K562 (cell line): ENCODE data around the gene TMEM138. TPM values are rescaled to one million over a fixed set of nuclear protein-coding genes. Genes with fewer than 3 reads are reported as not detected.
A peak's percentile ranks its signal among the peaks of the same experiment; 100 is the strongest.

Experiments
- ATAC-seq: fragments of 200-7000 bp; cut with Tn5 transposase; 3 replicates; pipeline ENCODE4 v1.9.1; 2020; ENCODE audit warnings: moderate library complexity
- BruUV-seq: library from RNA; stranded (reverse); fragments of 400-500 nt; replicated peaks from 2 replicates; lab custom pipeline; 2021; lab: Mats Ljungman, UMichigan
- CTCF ChIA-PET: fragments of 300-600 bp; formaldehyde crosslinking; extraction: SDS; loops from one replicate; lab custom pipeline; 2021; ENCODE audit warnings: low intra/inter-chr PET ratio; lab: Yijun Ruan, JAX
- POLR2A ChIA-PET: fragments of 300-600, 350-650 bp; sonication (Branson Sonifier 250); formaldehyde crosslinking; extraction: SDS; loops from one replicate; lab custom pipeline; 2021; ENCODE audit warnings: antibody characterized with exemption, inconsistent platforms; lab: Yijun Ruan, JAX
- DNase-seq, 4 experiments: peaks; one replicate each; pipeline versions ENCODE4 v3.0.0 to v3.0.0-alpha.2; 2011 to 2018; ENCODE audit warnings: low spot score in 3 of 4, mixed read lengths in 3 of 4; ENCODE audit errors: extremely low read depth in 1 of 4
- FAIRE-seq: peaks from 2 replicates; lab custom pipeline; 2011; peaks lifted over from hg19 to GRCh38; lab: Jason Lieb, UNC
- H2AFZ ChIP-seq: 2 replicates; pipeline ENCODE4 v1.6.0; 2011; ENCODE audit warnings: low read depth, low read length, control low read depth, inconsistent platforms
- H3K27ac ChIP-seq: fragments of 200-600 bp; 3 replicates; pipeline ENCODE4 v1.8.0; 2011; ENCODE audit warnings: low read depth, mild to moderate bottlenecking, control low read depth, inconsistent platforms, low read length, moderate library complexity, mixed read lengths; ENCODE audit errors: extremely low read depth
- H3K27me3 ChIP-seq, 2 experiments: fragments of 300-600 bp in 1 of 2; 2 replicates in 1 of 2; 3 replicates in 1 of 2; pipeline versions ENCODE4 v1.6.0 to v1.8.0; 2011; ENCODE audit warnings: inconsistent platforms in 2 of 2, low read length in 2 of 2, mild to moderate bottlenecking in 1 of 2, mixed read lengths in 1 of 2, moderate library complexity in 1 of 2; ENCODE audit not compliant: control insufficient read depth in 2 of 2, insufficient read depth in 2 of 2
- H3K36me3 ChIP-seq: fragments of 300-600 bp; 3 replicates; pipeline ENCODE4 v1.8.0; 2011; ENCODE audit warnings: mild to moderate bottlenecking, low read length, inconsistent platforms; ENCODE audit not compliant: control insufficient read depth, insufficient read depth
- H3K4me1 ChIP-seq, 2 experiments: fragments of 200-600 bp in 1 of 2; replicated peaks in 1 of 2; 2 replicates in 1 of 2; 3 replicates in 1 of 2; pipeline versions ENCODE4 v1.5.1 to v1.8.0; 2011; ENCODE audit warnings: inconsistent platforms in 2 of 2, low read length in 2 of 2, mild to moderate bottlenecking in 1 of 2, mixed read lengths in 1 of 2, moderate library complexity in 1 of 2; ENCODE audit not compliant: control insufficient read depth in 2 of 2, insufficient read depth in 2 of 2
- H3K4me2 ChIP-seq: 2 replicates; pipeline ENCODE4 v1.6.1; 2011; ENCODE audit warnings: low read length, control low read depth, inconsistent platforms, mixed read lengths; ENCODE audit not compliant: insufficient read depth
- H3K4me3 ChIP-seq: fragments of 200-600 bp; sonication (generic), shearing (Covaris generic); 2 replicates; pipeline ENCODE4 v1.5.1; 2016; ENCODE audit warnings: control low read depth, inconsistent platforms
- H3K79me2 ChIP-seq: fragments of 200-600 bp; 3 replicates; pipeline ENCODE4 v1.8.0; 2011; ENCODE audit warnings: low read length, inconsistent platforms; ENCODE audit not compliant: control insufficient read depth, insufficient read depth
- H3K9ac ChIP-seq, 2 experiments: 2 replicates each; pipeline versions ENCODE4 v1.6.0 to v1.6.1; 2011; ENCODE audit warnings: low read depth in 2 of 2, low read length in 2 of 2, control low read depth in 1 of 2, inconsistent platforms in 1 of 2, mild to moderate bottlenecking in 1 of 2, mixed read lengths in 1 of 2; ENCODE audit not compliant: insufficient read depth in 1 of 2
- H3K9me1 ChIP-seq: one replicate; pipeline ENCODE4 v1.6.0; 2011; ENCODE audit warnings: inconsistent platforms, mild to moderate bottlenecking, low read length, moderate library complexity; ENCODE audit not compliant: control insufficient read depth, insufficient read depth
- H3K9me3 ChIP-seq: replicated peaks from 2 replicates; pipeline ENCODE4 v1.5.1; 2011; ENCODE audit warnings: low read depth, low read length, inconsistent platforms; ENCODE audit not compliant: control insufficient read depth, insufficient read depth
- H4K20me1 ChIP-seq: replicated peaks from 2 replicates; pipeline ENCODE4 v1.6.1; 2011; ENCODE audit warnings: low read length, inconsistent platforms, mixed read lengths; ENCODE audit not compliant: control insufficient read depth, insufficient read depth
- ATF1 ChIP-seq, 2 experiments: fragments of 450-650 bp in 1 of 2; IDR thresholded peaks; 2 replicates each; pipeline ENCODE4 v1.6.1; 2016; ENCODE audit warnings: missing compliant biosample characterization in 1 of 2, missing genetic modification characterization in 1 of 2
- CEBPG ChIP-seq, 3 experiments: fragments of 200-800 bp in 1 of 3; sonication (Bioruptor generic) in 1 of 3; sonication (generic) in 1 of 3; formaldehyde crosslinking in 1 of 3; IDR thresholded peaks in 2 of 3; conservative IDR thresholded peaks in 1 of 3; 2 replicates each; pipeline versions ENCODE4 v1.6.1 to v1.8.0; 2016 to 2022; ENCODE audit warnings: missing compliant biosample characterization in 2 of 3, missing genetic modification characterization in 2 of 3, mild to moderate bottlenecking in 1 of 3, missing genetic modification reagents in 1 of 3
- GTF2A2 ChIP-seq: IDR thresholded peaks from 2 replicates; pipeline ENCODE4 v1.6.1; 2016; ENCODE audit warnings: mild to moderate bottlenecking, missing genetic modification characterization, missing compliant biosample characterization
- JUN ChIP-seq, 2 experiments: sonication (generic) in 1 of 2; formaldehyde crosslinking in 1 of 2; IDR thresholded peaks; 2 replicates each; pipeline versions ENCODE4 v1.6.1 to v1.8.0; 2012 to 2022; ENCODE audit warnings: borderline replicate concordance in 2 of 2, mild to moderate bottlenecking in 2 of 2, improper control_type of control experiment in 1 of 2, low read depth in 1 of 2, low read length in 1 of 2, missing genetic modification reagents in 1 of 2
- KLF10 ChIP-seq: fragments of 250-450 bp; sonication (Bioruptor Pico); IDR thresholded peaks from 2 replicates; pipeline ENCODE4 v1.6.1; 2021; ENCODE audit warnings: matching md5 sums
- NR2C2 ChIP-seq, 2 experiments: fragments of 200-800 bp in 1 of 2; sonication (Bioruptor generic) in 1 of 2; sonication (generic) in 1 of 2; formaldehyde crosslinking in 1 of 2; IDR thresholded peaks; 2 replicates each; pipeline versions ENCODE4 v1.6.1 to v1.8.0; 2016 to 2022; ENCODE audit warnings: mild to moderate bottlenecking in 1 of 2, missing compliant biosample characterization in 1 of 2, missing genetic modification characterization in 1 of 2, missing genetic modification reagents in 1 of 2
- POLR2B ChIP-seq: fragments of 450-650 bp; IDR thresholded peaks from 2 replicates; pipeline ENCODE4 v1.6.1; 2018; ENCODE audit warnings: low read depth; ENCODE audit not compliant: partially characterized antibody
- RBM22 ChIP-seq: fragments of 200-400 bp; formaldehyde crosslinking; IDR thresholded peaks from 2 replicates; pipeline ENCODE4 v1.6.1; 2018; ENCODE audit warnings: low read length, low read depth; ENCODE audit not compliant: poor library complexity, severe bottlenecking
- ZNF589 ChIP-seq: fragments of 200-800 bp; sonication (Bioruptor generic); IDR thresholded peaks from 2 replicates; pipeline ENCODE4 v1.6.1; 2016; ENCODE audit warnings: low read depth, missing genetic modification characterization, missing compliant biosample characterization
- ZNF696 ChIP-seq: fragments of 250-450 bp; sonication (Bioruptor Pico); conservative IDR thresholded peaks from 2 replicates; pipeline ENCODE4 v1.4.0; 2020; ENCODE audit warnings: mild to moderate bottlenecking, moderate library complexity
- WGBS: fragments of 100-300 bp; shearing (Covaris generic); methylation state at CpG from one replicate; pipeline ENCODE4 v1.1.6; 2016; ENCODE audit warnings: low coverage, mixed read lengths; ENCODE audit not compliant: insufficient coverage; ENCODE audit errors: missing lambda C conversion rate; 5-methylcytosine and 5-hydroxymethylcytosine counted together
- in situ Hi-C: fragments of 300-500 bp; cut with MboI; formaldehyde crosslinking; loops from 4 replicates; pipeline ENCODE4 v1.15.0; 2018; ENCODE audit warnings: inconsistent platforms, mixed read lengths
- intact Hi-C: fragments of 100-400 bp; cut with micrococcal nuclease; formaldehyde crosslinking; loops from 2 replicates; pipeline ENCODE4 v1.14.2; 2022
- polyA plus RNA-seq, 8 experiments: library from polyadenylated mRNA; depleted of rRNA in 4 of 8; stranded (reverse) in 5 of 8; unstranded in 3 of 8; fragments of >200 nt; fragmentation: Nextera tagmentation in 2 of 8; fragmentation: Illumina TruSeq in 1 of 8; extraction: Ambion mirVana in 2 of 8; extraction: Trizol in 1 of 8; gene quantifications; 2 replicates each; pipeline versions ENCODE4 v1.2.1 to v1.2.3, GENCODE V29; 2011 to 2014; ENCODE audit warnings: inconsistent platforms in 1 of 8, missing spikeins in 1 of 8
- total RNA-seq, 7 experiments: library from RNA; depleted of rRNA in 6 of 7; stranded (reverse); fragments of >200 nt in 6 of 7; fragmentation: Illumina TruSeq in 2 of 7; extraction: Trizol in 2 of 7; gene quantifications; 2 replicates each; pipeline versions ENCODE4 v1.2.1 to v1.2.3, GENCODE V29; 2011 to 2021; ENCODE audit warnings: low replicate concordance in 1 of 7
- TF ChIP-seq, protein P1 (sequence below): sonication (generic); formaldehyde crosslinking; IDR thresholded peaks from 2 replicates; pipeline ENCODE4 v1.8.1; 2023; ENCODE audit warnings: mild to moderate bottlenecking, missing genetic modification reagents
- TF ChIP-seq, protein P2 (sequence below): fragments of 450-650 bp; formaldehyde crosslinking; conservative IDR thresholded peaks from 2 replicates; pipeline ENCODE4 v1.4.0; 2022; ENCODE audit warnings: mild to moderate bottlenecking, missing genetic modification characterization
- TF ChIP-seq, protein P3 (sequence below): sonication (generic); formaldehyde crosslinking; IDR thresholded peaks from 2 replicates; pipeline ENCODE4 v1.8.0; 2022; ENCODE audit warnings: missing genetic modification reagents, mild to moderate bottlenecking, borderline replicate concordance

Gene TMEM138
- total and polyA plus RNA-seq, 9 of the 15 experiments (the other 6 are each of a cell fraction or from before 2014, with no cell fraction given) = 23.2 to 168 (median 63.1) TPM

DNA sequence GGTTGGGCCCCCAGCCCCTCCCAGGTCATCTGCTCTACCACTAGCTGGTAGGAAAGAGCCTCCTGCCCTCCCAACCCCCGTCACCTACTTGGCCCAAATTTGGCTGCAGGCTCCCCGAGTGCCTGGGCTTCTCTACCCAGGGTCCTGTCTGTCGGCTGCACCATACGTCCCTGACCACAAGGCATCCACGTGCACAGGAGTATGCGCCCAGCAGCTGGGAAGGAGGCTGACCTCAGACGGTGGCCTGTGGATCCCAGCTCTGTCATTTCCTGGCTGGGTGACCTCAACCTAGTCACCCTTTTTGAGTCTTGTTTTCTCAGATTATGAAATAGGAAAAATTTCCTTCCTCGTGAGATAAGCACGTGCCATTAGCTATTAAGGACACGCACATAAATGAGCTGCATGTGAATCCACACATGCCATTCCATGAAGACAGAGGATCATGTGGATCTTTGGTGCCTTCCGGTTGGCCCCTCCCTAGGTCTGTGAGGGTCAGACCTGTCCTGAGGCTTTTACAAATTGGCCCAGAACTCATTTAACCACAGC is 14.2 kb upstream of the TMEM138 start:
- DNase-seq (no peak), FAIRE-seq (peak; percentile 54), ATAC-seq (peak; percentile 48)
- Histone ChIP-seq H3K9me1 (no peaks in the 10 kb centered on the region), H3K4me2 (no peak overlapping the region; the same call in 1 of the 2 replicates), H3K36me3 (peaks cover 76% of the 10 kb centered on the region; the same call in 2 of the 3 replicates), H3K4me3 (no peak overlapping the region), H3K79me2 (no peaks in the 10 kb centered on the region), H2AFZ (peak overlapping the region; percentile 33; the same call in 1 of the 2 replicates), H3K9ac (peak overlapping the region in 1 of 2 experiments; percentile 80; a peak in 2 of 4 replicates), H3K27ac (no peak overlapping the region; the same call in 2 of the 3 replicates), H4K20me1 (no peaks in the 10 kb centered on the region), H3K9me3 (no peaks in the 10 kb centered on the region), H3K4me1 (peaks cover 29 to 46% of the 10 kb centered on the region in 2 experiments; a peak in 4 of 5 replicates), H3K27me3 (no peaks in the 10 kb centered on the region)
- intact Hi-C loops = no loop called here
- POLR2A ChIA-PET = interaction anchor here (0.5 to 3.9 kb wide), 10 partner anchors 9 to 94 kb away, joined by 3 to 36 read pairs (median 3); partner anchors contain the start of genes CYB561A3, DDB1, TKFC and TMEM138
- 56% methylated on average over 11 of the region's 11 CpGs for WGBS
- no TSS peak for BruUV-seq
- CTCF ChIA-PET = no interaction called here
- in situ Hi-C loops = no loop called here
- TF ChIP-seq NR2C2 (CRISPR knock-in tag; IDR thresholded peaks at IDR 0.05) (no peak), NR2C2 (tag; IDR thresholded peaks at IDR 0.05) (peak; percentile 76), GTF2A2 (tag) (no peak), KLF10 (CRISPR knock-in tag) (no peak), JUN (IDR thresholded peaks at IDR 0.05; ENCODE audit: borderline replicate concordance, low read depth, low read length) (peak; percentile 46; the same call in 1 of the 2 replicates), JUN (CRISPR knock-in tag; IDR thresholded peaks at IDR 0.05; ENCODE audit: borderline replicate concordance) (no peak), RBM22 (no peak), CEBPG (CRISPR knock-in tag; IDR thresholded peaks at IDR 0.05) (no peak), CEBPG (tag; conservative IDR thresholded peaks at IDR 0.05 in 1 of 2, IDR thresholded peaks at IDR 0.05 in 1 of 2) (peak in 1 of 2 experiments; percentile 30; a peak in 1 of 4 replicates), ATF1 (CRISPR knock-in tag; IDR thresholded peaks at IDR 0.05) (no peak), ATF1 (tag; IDR thresholded peaks at IDR 0.05) (0 out of 2 replicates have a peak, but pooled peaks have one; percentile 20), ZNF589 (CRISPR knock-in tag) (peak; percentile 87; the same call in 1 of the 2 replicates), POLR2B (peak; percentile 25), ZNF696 (CRISPR knock-in tag) (no peak)
- TF ChIP-seq, protein P1, sequence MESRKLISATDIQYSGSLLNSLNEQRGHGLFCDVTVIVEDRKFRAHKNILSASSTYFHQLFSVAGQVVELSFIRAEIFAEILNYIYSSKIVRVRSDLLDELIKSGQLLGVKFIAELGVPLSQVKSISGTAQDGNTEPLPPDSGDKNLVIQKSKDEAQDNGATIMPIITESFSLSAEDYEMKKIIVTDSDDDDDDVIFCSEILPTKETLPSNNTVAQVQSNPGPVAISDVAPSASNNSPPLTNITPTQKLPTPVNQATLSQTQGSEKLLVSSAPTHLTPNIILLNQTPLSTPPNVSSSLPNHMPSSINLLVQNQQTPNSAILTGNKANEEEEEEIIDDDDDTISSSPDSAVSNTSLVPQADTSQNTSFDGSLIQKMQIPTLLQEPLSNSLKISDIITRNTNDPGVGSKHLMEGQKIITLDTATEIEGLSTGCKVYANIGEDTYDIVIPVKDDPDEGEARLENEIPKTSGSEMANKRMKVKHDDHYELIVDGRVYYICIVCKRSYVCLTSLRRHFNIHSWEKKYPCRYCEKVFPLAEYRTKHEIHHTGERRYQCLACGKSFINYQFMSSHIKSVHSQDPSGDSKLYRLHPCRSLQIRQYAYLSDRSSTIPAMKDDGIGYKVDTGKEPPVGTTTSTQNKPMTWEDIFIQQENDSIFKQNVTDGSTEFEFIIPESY = 0 out of 2 replicates have a peak, but pooled peaks have one; percentile 11
- TF ChIP-seq, protein P2, sequence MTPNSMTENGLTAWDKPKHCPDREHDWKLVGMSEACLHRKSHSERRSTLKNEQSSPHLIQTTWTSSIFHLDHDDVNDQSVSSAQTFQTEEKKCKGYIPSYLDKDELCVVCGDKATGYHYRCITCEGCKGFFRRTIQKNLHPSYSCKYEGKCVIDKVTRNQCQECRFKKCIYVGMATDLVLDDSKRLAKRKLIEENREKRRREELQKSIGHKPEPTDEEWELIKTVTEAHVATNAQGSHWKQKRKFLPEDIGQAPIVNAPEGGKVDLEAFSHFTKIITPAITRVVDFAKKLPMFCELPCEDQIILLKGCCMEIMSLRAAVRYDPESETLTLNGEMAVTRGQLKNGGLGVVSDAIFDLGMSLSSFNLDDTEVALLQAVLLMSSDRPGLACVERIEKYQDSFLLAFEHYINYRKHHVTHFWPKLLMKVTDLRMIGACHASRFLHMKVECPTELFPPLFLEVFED (CRISPR knock-in tag) = no peak
- TF ChIP-seq, protein P3, sequence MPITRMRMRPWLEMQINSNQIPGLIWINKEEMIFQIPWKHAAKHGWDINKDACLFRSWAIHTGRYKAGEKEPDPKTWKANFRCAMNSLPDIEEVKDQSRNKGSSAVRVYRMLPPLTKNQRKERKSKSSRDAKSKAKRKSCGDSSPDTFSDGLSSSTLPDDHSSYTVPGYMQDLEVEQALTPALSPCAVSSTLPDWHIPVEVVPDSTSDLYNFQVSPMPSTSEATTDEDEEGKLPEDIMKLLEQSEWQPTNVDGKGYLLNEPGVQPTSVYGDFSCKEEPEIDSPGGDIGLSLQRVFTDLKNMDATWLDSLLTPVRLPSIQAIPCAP (CRISPR knock-in tag) = no peak
